ENCODE data around the gene NBPF14.
"Not testable (repeated sequence)": the region's sequence is repeated elsewhere in the genome, so short reads cannot be mapped to it uniquely, and the experiment has no call there.

Gene NBPF14, protein sequence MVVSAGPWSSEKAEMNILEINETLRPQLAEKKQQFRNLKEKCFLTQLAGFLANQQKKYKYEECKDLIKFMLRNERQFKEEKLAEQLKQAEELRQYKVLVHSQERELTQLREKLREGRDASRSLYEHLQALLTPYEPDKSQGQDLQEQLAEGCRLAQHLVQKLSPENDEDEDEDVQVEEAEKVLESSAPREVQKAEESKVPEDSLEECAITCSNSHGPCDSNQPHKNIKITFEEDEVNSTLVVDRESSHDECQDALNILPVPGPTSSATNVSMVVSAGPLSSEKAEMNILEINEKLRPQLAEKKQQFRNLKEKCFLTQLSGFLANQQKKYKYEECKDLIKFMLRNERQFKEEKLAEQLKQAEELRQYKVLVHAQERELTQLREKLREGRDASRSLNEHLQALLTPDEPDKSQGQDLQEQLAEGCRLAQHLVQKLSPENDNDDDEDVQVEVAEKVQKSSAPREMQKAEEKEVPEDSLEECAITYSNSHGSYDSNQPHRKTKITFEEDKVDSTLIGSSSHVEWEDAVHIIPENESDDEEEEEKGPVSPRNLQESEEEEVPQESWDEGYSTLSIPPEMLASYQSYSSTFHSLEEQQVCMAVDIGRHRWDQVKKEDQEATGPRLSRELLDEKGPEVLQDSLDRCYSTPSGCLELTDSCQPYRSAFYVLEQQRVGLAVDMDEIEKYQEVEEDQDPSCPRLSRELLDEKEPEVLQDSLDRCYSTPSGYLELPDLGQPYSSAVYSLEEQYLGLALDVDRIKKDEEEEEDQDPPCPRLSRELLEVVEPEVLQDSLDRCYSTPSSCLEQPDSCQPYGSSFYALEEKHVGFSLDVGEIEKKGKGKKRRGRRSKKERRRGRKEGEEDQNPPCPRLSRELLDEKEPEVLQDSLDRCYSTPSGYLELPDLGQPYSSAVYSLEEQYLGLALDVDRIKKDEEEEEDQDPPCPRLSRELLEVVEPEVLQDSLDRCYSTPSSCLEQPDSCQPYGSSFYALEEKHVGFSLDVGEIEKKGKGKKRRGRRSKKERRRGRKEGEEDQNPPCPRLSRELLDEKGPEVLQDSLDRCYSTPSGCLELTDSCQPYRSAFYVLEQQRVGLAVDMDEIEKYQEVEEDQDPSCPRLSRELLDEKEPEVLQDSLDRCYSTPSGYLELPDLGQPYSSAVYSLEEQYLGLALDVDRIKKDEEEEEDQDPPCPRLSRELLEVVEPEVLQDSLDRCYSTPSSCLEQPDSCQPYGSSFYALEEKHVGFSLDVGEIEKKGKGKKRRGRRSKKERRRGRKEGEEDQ (N-terminal part only)

DNA sequence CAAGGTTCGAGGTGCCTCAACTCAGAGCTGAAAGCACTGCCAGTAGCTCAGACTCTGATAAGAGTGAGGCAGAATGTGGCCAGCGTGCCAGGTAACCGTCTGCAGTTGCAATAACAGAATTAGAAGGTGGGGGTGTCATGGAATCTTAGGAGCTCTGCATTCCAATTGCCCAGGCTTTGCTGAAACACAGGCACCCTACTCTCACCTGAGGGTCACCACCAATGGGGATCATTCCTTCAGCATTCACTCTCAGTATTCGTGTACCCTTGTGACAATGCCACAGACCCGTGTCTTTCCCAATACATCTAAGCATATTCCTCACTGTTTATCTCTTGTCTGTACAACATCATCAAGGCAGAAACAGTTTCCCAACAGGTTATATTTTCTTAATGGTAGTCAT, at the start of gene NBPF14:
NBPF14 (minus strand) TSS at position 101 of the 400 bp plus-strand sequence. CDS start 294 bp downstream, outside the sequence.
- DNase-seq: not testable (repeated sequence)

DNA sequence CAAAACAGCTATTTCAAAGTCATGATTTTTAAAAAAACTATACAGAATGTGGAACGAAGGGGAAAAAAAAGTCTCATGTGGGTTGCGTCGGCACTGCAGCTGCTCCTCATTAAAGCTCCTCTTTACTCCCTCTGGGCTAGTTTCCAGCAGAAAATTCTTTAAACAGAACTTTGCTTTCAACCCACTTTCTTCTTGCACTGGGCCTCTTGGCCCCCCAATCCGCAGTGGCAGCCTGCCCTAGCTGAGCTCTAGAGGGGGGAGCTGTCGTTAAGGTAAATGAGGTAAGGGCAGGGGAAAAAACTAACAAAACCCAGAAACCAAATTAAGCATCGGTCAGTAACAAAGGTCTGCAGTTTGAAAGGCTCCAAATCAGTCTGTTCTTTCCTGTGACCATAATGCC, 29.6 kb upstream of the NBPF14 start:
- not testable (repeated sequence) for DNase-seq

DNA sequence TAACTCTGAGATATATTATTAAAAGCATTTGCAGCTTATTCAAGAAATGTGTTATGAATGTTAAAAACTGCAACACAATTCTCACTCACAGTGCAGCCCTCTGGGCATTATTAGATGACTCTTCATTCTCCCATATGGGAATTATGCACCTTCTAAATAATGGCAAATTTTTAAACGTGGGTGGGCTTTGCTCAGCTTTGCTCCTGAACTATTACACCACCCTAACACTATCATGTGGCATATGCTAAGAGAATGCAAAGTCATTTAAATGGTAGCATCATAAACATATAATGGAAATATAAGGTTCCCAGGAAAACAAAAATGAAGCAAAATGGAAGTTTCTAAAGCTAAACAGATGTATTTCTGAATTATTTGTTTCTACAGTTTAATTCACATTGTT, 22.4 kb upstream of the NBPF14 start:
- not testable (repeated sequence) for DNase-seq

DNA sequence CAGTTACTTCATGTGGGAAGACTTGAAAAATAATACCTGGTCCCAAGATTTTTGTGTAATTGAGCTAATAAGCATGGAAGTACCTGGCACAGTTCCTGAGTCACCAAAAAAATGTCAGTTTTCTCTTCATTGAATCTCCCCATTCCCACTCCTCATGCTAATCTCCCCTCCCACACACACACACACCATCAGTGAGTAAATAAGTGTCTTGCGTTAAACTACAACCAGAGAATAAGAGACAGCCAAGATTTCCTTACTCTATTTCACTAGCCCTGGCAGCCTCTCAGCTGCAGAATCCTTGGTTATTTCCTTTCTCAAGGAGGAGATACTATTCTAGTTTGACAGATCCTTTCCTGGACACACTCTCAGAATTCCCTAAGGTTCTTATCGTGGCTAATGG, 9.5 kb upstream of the NBPF14 start:
- DNase-seq: not testable (repeated sequence)

DNA sequence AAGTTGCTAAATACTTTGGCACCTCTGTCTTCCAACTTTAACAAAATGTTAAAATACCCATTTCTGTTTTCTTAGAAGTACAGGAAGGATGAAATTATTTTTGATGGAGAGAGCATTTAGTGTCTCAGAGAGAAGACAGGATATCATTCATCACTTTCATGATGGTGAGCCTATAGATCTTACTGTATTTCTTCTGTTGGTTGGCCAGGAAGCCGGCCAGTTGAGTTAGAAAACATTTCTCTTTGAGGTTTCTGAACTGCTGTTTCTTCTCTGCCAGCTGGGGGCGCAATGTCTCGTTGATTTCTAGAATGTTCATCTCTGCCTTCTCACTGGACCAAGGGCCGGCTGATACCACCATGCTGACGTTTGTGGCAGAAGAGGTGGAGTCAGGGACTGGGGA, 451 bp downstream of the NBPF14 start:
- DNase-seq: not testable (repeated sequence)

DNA sequence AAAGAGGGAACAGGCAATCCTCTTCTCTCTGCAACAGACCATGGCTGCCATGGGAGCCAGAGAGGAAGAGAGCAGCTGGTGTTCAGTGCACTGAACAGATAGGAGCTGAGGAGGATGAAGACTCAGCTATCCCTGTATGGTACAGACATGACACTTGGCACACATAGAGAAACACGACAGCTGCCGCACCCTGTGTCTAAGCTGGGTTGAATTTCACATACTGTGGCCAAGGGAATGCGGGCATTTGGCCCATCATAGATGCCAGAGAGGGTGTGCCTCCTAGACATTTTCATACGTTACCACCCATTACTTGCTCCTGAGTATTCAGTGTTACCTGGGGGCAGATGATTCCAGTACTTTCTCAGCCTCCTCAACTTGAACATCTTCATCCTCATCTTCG, 4.7 kb downstream of the NBPF14 start:
- not testable (repeated sequence) for DNase-seq

DNA sequence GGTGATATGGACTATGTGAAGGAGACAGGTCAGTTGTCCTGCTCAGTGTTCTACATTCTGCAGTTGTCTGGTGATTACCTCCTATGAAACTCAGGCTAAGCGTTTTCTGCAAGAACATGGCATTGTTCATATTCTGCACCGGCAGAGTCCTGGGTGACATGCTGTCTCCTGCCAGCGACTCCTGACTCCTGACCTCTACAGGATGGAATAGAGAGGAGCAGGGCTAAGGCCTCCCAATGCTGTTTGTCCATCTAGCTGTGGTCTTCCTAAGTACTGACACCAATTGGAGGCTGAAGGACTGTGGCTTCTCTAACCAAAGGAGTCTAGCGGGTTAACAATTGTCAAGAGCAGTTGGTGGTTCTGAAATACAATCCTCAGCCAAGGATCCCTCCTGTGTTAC, 63.7 kb downstream of the NBPF14 start:
- not testable (repeated sequence) for DNase-seq

DNA sequence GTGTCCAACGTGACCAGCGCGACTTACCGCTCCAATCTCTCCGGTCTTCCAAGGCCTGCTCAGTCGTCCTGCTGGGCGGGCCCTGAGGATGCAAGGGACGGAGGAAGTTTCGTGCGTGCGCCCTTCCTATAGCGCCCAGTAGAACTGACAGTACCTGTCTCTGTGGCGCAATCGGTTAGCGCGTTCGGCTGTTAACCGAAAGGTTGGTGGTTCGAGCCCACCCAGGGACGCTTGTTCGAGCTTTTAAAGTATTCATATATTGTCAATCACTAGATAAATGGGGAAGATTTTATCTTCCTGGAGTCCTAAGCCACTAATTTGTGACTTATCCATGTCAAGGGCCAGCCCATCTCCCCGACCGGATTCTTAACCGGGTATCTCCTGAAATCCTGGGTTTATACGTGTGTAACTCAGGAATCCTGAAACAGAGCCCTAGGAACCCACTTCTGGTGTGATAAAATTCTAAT, 66.7 kb downstream of the NBPF14 start:
- DNase-seq: peak; percentile 40

DNA sequence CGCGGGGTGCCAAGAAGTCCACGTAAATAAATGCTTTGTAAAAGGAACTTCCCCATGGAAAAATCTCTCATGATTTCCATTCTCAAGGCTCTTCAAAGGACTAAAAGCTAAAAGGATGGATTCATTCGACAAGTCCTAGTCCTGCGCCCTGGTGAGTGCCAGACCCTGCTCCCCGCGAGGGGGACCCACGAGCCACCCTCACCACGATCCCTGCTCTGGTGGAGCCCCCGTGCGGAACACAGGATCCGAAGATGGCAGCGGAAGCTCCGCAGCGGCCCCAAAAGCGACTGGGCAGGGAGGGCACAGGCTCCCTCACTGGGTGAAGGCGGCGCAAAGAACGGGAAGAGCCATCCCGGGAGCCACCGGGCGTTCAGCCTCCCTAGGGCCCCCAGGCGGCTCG, 67.2 kb downstream of the NBPF14 start:
- DNase-seq: not testable (repeated sequence)

DNA sequence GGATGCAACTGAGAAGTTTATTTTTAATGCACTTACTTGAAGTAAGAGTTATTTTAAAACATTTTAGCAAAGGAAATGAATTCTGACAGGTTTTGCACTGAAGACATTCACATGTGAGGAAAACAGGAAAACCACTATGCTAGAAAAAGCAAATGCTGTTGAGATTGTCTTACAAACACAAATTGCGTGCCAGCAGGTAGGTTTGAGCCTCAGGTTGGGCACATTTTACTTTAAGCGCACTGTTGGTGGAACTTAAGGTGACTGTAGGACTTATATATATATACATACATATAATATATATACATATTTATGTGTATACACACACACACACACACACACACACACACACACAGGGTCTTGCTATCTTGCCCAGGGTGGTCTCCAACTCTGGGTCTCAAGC, 69.2 kb downstream of the NBPF14 start:
- not testable (repeated sequence) for DNase-seq

DNA sequence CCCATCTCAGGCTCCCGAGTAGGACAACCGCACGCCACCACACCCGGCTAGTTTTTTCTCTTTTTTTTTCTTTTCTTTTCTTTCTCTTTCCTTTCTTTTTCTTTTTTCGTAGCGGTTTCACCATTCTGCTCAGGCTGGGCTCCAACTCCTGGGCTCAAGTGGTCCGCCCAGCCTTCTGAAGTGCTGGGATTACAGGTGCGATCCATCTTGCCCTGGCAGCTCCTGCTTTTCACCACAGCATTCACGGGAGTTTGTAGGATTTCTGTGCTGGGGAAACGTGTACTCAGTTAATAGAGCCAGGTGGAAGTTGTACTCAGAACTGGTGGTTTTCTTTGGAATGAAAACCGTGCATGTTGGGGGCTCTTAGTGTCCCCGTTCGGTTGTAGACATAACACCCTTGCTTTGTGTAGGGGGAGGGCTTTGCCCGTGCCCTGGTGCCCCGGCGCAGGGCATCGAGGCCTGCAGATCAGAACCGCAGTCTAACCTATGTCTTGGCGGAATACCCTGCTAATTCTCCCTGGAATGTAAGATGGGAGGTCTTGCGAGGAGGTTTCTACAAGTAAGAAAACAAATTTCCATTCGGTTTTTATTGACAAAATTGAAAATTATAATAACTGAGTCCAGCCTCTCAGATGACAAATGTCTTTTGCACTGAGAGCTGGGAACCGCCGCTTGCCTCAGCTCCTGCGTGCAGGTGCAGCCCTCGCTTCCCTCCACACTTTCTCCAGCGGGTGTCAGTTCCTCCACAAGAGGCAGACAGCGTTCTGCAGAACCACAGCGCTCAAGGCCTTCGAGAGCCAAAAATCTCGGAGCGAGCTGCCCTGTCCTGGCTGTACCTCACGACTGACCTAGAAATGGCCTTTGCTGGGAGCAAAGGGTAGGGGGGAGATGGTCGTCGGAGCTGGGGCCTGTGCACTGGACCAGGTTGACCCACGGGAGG, 72.3 kb downstream of the NBPF14 start:
- DNase-seq: not testable (repeated sequence)

DNA sequence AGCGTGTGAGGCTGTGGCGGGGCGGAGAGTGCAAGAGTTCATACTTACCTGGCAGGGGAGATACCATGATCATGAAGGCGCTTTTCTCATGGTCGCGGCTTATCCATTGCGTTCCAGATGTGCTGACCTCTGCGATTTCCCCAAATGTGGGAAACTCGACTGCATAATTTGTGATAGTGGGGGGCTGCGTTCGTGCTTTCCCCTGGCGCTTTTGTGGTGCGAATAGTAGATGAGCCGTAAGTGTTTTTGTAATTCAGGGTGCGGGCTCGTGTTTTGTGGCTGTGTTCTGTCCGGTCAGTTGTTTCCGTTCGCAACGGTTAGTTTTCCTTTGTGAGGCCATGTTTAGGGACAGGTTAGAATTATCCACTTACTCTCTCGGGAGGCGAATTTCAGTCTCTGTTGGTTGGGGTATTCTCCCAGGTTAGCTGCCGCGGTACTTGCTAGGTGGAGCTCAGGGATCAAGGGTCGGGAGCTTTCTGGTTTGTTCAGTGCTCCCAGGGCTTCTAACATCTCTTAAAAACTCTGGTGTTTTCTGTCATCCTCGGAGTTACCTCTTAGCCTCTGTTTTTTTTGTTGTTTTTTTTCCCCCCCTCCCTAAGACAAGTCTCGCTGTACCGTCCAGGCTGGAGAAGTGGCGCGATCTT, 73.1 kb downstream of the NBPF14 start:
- peak; percentile 72 for DNase-seq

DNA sequence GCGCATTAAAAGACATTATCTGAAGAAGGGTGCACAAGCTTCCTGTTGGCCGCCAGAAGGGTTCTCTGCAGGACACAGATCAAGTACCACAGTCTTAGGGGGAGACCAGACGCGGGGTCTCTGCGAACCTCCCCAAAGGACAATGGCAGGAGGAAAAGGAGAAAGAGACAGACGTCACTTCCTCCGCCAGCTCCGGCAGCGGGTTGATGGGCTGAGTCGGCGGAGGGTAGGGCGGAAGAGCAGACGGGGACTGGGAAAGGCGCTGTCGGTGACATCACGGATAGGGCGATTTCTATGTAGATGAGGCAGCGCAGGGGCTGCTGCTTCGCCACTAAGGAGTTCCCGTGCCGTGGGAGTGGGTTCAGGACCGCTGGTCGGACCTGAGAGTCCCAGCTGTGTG, 73.7 kb downstream of the NBPF14 start:
- DNase-seq: peak; percentile 60

DNA sequence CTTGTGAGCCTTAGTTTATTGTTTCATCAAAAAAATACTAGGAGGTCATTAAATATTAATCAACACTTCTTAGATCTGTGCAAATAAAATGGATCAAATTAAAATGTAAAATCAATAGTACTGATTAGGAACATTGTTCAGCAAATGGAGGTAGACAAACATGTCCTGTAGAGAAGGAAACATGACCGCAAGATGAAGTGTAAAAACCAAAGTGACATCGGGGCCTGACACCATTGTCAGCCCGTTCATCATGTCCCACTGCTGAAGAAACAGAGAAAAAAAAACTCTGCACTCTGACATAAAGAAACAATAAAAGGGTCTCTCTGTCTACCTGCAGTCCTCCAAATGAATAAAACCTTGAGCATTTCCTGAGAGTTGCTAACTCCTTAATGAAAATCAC, 81.5 kb downstream of the NBPF14 start:
- not testable (repeated sequence) for DNase-seq

DNA sequence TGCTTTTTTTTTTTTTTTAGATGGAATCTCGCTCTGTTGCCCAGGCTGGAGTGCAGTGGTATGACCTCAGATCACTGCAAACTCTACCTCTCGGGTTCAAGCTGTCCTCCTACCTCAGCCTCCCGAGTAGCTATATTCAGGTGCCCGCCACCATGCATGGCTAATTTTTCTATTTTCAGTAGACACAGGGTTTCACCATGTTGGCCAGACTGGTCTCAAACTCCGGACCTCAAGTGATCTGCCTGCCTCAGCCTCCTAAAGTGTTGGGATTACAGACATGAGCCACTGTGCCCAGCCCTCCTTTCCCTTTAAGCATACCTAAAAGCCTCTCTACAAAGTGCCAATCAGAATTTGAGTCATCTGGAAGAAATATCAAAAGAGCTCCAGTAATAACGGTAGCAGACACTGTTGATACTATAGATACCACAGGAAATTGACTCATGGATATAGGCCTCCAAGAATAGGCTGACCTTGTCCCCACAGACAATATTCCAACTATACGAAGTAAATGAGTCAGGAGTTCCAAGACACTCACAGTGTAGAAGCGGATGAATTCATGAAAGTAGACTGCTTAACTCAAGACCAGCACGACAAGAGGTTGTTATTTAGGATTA, 83.1 kb downstream of the NBPF14 start:
- not testable (repeated sequence) for DNase-seq

DNA sequence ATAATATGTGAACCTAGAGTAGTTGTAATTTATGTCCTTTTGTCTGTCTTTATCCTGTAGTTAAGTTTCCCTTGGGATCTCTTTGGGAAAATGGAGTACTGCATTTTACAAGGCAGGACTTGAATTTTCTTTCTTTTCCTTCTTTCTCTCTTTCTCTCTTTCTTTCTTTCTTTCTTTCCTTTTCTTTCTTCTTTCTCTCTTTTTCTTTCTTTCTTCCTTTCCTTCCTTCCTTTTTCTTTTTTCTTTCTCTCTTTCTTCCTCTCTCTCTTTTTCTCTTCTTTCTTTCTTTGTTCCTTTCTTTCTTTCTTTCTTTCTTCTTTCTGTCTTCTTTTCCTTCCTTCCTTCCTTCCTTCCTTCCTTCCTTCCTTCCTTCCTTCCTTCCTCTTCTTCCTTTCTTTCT, 101.9 kb downstream of the NBPF14 start:
- DNase-seq: not testable (repeated sequence)

DNA sequence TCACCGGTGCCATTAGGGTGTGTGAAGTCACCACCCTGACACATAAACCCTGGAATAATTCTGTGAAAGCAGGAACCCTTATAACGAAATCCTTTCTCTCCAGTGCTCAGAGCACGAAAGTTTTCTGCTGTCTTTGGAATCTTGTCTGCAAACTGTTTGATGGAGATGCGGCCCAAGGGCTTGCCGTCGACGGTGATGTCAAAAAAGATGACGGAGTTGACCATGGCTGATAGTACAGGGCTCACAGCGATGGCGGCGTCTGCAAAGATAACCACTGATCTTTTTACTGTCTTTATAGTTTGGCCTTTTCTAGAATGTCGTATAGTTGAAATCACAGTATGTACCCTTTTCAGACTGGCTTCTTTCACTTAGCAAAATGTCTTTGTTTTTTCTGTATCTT, 112.8 kb downstream of the NBPF14 start, which contains the start of gene PPIAL4G:
PPIAL4G (minus strand) TSS at position 274 of the 400 bp plus-strand sequence; CDS start at position 224, 50 bp downstream.
- DNase-seq: not testable (repeated sequence)
